ENCODE measurements around the gene ASTN2.

The ASTN2 gene

GRCh38 chr9:117121316-117121715, 293.5 kb downstream of the ASTN2 start:
- DNase-seq (ENCODE audit: low read depth in 2 of 2) = no peak

DNA sequence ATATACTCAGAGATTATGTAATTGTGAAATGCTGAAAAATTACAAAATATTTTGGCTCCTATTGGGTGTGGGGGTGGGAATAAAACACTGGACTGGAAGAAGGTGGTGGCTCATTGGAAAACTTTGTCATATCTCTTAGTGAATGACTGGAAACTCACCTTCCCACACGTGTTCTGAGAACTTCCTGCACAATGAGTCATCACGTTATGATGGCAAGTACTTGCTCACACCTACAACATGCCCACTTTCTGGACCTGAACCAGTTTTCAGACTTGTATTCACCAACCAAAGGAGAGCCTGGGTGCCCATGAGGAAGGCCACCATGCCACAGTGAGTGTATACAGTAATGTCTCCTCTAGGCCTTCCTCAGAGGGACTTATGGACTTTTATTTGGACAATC, 294.8 kb downstream of the ASTN2 start:
- no peak for DNase-seq (ENCODE audit: low read depth in 2 of 2)

GRCh38 chr9:117116084-117116483, 298.8 kb downstream of the ASTN2 start:
- no peak for DNase-seq (ENCODE audit: low read depth in 2 of 2)

- DNase-seq (ENCODE audit: low read depth in 2 of 2) = no peak
Observed at GRCh38 chr9:117114768-117115167, 300.1 kb downstream of the ASTN2 start.

GRCh38 chr9:117104716-117105495, 310.0 kb downstream of the ASTN2 start:
- no peak for DNase-seq (ENCODE audit: low read depth in 2 of 2)

- DNase-seq (ENCODE audit: low read depth in 2 of 2) = no peak
Observed at GRCh38 chr9:117104206-117104605, 310.7 kb downstream of the ASTN2 start.

- DNase-seq (ENCODE audit: low read depth in 2 of 2) = no peak
Observed at GRCh38 chr9:117103438-117104110, 311.3 kb downstream of the ASTN2 start.

- DNase-seq (ENCODE audit: low read depth in 2 of 2) = no peak
Observed at GRCh38 chr9:117101008-117101407, 313.8 kb downstream of the ASTN2 start.

DNA sequence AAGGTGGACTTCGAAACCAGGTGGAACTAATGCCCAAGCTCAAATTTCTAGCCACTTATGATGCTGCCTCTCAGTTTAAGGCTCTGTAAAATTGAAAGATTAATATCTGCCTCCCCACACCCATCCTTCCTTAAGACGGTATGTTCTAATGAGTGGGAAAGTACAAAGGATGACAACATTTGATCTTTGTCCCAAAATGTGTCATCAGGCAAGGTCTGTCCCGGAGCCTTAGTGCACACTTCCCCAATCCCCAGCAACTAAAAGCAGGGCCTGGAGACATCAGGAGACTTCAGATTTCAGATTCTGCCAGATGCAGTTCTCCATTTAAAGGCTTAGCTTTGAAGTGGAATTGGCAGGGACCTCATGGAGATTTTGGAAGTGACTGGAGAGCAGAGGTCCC, 316.5 kb downstream of the ASTN2 start:
- DNase-seq (ENCODE audit: low read depth in 2 of 2) = no peak

DNA sequence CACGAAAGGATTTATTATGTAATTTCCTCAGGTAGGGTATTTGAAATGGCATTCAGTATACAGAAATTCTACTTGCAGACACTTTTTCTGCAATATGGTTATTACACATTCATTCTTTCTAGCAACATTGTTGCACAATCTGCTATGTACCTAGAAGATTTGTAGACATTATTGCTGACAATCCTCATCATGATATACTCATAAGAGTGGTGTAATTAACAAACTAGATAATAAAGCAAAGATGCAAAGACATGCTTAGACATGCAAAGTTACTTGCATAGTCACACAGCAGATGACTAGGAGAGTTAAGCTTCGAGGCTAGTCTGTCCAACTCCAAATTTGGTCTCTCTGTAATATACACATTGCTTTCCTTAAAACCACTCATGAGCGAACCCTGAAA, 317.1 kb downstream of the ASTN2 start:
- DNase-seq (ENCODE audit: low read depth in 2 of 2) = no peak

DNA sequence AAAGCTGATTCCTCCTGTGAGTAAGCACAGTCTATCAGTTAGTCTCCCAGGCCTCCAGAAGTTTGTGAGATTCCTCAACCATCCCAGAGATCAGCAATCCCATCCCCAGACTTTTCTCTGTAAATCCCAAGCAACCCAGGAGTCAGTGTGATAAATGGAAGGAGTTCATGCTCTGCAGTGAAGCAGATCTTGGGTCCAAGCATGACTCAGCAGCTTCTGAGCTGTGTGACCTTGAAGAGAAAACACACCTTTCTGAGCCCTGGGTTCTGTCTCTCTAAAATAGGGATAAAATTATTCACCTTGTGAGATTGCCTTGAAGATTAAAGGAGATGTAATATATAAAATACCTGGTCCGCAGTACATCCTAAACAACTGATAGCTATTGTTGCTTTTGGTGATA, 318.7 kb downstream of the ASTN2 start:
- DNase-seq (ENCODE audit: low read depth in 2 of 2) = no peak

DNA sequence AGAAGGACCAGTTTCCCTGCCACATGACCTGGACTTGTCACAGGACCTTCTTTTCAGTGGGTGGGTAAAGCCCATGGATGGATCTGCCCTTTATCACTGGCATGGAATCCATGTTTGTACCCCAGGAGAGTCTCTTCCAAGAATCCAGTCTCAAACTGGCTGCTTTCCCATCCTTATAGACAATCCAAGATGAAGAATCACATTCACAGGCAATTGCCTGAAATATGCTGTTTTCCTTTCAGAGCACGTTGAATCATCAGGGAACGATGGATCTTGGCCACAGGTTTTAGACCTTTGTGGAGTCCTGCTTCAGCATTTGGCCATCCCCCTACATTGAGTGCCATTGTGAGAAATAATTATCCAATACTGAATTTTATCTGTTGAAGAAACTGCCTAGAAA, 319.8 kb downstream of the ASTN2 start:
- DNase-seq (ENCODE audit: low read depth in 2 of 2) = no peak

DNA sequence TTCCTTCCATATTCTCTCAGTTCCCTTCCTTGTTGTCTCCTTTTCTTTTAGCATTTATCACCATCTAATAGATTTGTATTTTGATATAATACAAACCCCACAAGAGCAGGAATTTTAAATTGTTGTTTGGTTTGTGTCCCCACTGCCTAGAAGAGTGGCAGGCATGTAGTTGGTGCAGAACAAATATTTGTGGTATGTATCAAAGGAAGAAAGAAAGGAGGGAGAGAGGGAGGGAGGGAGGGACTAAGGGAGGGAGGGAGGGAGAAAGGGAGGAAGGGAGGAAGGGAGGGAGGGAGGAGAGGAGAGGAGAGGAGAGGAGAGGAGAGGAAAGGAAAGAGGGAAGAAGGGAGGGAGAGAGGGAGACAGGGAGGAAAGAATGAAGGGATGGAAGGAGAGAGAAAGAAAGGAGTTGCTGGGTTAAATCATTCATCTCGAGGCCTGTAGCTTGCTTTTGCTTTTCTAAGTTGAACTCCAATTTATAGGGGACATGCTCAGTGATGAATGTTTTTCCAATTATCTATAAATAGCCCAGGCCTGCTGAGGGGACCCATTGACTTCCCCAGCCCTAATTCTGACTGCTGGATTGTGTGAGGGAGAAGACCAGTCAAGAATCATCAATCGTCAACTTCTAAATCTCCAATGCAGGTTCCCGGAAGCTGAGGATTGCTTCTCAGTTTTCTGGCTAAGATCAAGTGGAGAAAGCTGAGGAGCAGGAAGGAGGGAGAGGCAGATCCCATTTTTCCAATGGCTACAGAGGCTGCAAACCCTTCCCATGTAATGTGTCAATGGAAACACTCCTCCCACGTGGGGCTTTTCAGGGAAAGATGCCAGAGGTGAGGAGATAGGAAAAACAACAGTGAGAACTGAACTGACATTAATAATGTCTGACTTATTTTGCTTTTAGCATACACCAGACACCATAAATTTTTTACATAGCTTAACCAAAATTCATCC, 320.7 kb downstream of the ASTN2 start:
- DNase-seq (ENCODE audit: low read depth in 2 of 2) = no peak

- no peak for DNase-seq (ENCODE audit: low read depth in 2 of 2)
Observed at GRCh38 chr9:117092582-117092981, 322.3 kb downstream of the ASTN2 start.

DNA sequence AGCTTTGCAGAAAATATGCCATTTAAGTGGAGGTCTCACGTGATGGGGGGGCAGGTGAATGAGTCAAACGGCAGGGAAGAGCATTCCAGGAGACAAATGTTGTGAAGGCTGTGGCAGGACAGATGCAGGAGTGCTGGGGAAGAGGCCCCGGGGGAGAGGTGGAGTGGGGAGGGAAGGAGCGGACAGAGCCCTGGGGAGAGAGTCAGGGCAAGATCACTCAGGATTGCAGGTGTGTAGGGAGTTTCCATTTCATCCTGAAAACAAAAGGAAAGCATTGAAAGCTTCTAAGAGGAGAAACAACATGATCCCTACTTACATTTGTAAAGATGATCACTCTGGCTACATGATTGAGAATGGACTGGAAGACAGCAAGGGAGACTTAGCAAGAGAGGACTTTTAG, 323.3 kb downstream of the ASTN2 start:
- DNase-seq (ENCODE audit: low read depth in 2 of 2) = no peak

DNA sequence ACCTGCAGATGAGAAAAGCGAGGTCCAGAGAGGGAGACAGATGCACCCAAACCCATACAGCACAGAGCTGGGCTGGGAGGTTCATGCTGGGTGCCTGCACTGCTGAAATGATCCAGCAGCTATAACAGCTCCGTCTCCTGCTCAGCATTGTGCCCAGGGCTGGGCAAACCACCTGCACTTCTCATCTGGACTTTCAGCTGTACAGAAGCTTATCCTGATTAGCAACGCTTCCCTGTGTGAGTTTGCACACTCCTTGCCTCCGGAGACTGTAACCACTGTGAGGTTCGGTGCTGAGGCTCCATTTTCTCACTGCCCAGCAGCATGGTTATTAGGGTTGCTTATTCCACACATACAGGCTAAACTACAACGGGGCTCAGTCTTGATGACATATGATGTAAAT, 326.1 kb downstream of the ASTN2 start:
- no peak for DNase-seq (ENCODE audit: low read depth in 2 of 2)

DNA sequence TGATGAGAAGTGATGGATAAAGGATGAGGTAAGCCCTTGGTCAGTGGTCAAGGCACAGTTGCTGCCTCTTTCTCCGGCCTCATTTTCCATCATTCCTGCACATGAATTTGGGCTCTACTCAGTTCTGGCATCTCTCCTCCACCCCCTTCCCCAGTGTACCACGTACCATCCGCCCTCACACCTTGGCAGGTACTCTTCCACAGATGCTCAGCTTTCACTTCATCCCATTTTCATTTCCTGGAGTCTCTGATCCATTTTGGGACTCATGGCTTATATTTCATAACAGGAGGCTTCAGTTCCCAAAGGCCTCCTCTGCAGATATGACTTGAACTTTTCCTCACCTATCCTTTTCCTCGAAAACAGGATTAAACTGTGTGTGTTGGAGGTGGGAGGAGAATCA, 326.7 kb downstream of the ASTN2 start:
- DNase-seq (ENCODE audit: low read depth in 2 of 2) = no peak

GRCh38 chr9:117084221-117084620, 330.6 kb downstream of the ASTN2 start:
- no peak for DNase-seq (ENCODE audit: low read depth in 2 of 2)

DNA sequence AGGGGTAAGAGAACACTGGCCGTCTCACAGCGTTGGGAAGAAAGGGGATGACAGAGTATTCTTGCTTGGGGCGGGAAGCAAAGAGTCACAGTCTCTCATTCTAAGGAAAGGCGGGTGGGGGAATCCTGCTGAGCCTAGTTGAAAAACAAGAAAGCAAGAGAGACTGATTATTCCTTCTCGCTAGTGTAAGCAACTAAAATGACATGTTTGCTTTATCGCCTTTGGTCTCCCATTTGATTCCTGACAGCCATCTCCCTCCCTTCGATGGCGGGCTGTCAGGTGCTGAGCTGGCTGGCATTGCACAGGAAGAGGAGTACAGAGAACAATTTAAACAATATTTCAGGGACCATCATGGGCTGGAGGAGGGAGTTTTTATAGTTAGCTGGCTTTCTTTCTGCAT, 331.3 kb downstream of the ASTN2 start:
- no peak for DNase-seq (ENCODE audit: low read depth in 2 of 2)

- no peak for DNase-seq (ENCODE audit: low read depth in 2 of 2)
Observed at GRCh38 chr9:117081641-117082317, 333.1 kb downstream of the ASTN2 start.

DNA sequence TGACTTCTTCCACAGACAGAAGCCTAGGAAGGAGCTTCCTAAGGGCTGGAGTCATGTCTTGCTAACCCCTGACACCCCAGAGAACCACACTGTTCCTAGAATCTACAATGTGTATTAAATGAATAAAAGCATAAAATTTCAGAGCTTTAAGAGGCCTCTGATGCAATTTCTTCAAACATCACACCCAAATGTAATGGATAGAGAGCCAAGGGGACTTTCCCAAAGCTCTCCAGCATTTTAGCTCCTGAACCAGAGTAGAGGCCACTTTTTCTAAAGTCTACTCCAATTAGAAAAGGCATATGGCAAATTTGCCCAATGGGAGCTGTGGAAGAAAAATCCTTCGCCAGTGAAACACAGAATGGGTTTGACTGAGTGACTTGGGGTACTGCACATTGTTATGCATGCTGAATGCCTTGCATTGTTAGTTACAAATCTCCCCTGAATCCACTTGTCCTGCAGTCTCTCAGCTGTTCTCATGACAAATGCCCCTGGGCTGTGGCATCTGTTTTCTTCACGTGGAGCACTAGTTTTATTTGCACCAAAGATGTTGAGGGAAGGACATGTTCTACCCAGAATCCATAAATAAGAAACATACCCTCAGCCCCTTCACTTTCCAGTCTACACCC, 334.0 kb downstream of the ASTN2 start:
- no peak for DNase-seq (ENCODE audit: low read depth in 2 of 2)
